Stimulated activated effector memory CD8-positive, alpha-beta T cell treated with anti-CD3 and anti-CD28 coated beads, Interleukin-12 subunit alpha, Interleukin-12 subunit beta, amount 100 ng/mL, for 72 hours (primary cell): ENCODE measurements around the gene CRYGC.

Source experiments
- ATAC-seq: fragments of 150-1000 bp; cut with Tn5 transposase; 2 replicates; pipeline ENCODE4 v1.10.0; 2021
- DNase-seq, 2 donors: peaks; one replicate each; pipeline ENCODE4 v3.0.0; 2021 to 2022; ENCODE audit warnings: low spot score in 2 of 2
- H3K27ac Mint-ChIP-seq: one replicate; pipeline ENCODE4 v1.8.0; 2022; ENCODE audit warnings: mild to moderate bottlenecking, mixed read lengths
- H3K36me3 Mint-ChIP-seq: one replicate; pipeline ENCODE4 v1.8.0; 2022; ENCODE audit warnings: mild to moderate bottlenecking, mixed read lengths
- H3K4me1 Mint-ChIP-seq: one replicate; pipeline ENCODE4 v1.8.0; 2022; ENCODE audit warnings: mixed read lengths
- H3K4me3 Mint-ChIP-seq: one replicate; pipeline ENCODE4 v1.8.0; 2022; ENCODE audit warnings: mild to moderate bottlenecking, mixed read lengths
- H3K9me3 Mint-ChIP-seq: one replicate; pipeline ENCODE4 v1.8.0; 2022; ENCODE audit warnings: mixed read lengths

CRYGC gene

DNA sequence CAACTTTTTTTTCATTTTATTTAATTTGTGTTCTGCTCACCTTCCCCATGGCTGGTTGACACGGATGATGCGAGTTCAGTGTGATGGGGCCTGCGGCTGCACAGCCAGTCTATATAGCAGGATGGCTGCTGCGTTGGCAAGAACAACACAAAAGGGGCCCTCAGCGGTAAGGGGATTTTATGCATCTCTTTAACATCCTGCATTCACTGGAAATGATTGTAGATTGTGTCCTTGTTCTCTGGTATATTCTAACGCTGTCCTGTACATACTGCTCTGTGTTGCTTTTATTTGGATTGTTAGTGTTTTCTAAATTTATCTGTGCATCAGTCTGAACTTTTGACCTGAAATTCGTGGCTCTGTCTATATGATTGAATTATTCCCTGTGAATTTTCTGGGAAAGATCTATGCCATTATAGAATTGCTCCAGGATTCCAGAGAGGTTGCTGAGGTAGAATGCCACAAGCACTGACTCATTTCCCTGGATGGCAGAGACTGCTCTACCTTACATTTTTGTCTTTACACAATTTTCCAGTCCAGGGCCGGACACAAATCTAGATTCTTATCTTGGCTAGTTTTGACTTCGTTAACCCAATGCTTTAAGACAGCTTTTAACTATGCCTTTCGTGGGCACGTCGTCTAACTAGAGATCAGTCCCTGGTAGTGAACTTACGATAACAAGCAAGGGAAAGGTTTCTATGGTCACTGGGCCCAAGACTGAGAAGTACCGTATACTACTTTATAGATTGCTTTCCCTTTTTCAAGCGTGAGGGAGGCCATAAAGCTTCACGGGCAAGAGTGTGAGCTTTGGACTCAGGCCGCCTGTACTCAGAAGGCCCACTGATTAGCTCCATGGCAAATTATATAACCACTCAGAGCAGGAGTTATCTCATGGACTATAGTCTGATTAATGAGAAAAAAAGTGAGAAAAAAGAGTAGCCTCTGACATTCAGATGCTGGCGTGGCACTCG, at the start of gene CRYGC:
Gene CRYGC (minus strand): TSS at position 85 of the 968 bp plus-strand sequence. CDS start 36 bp downstream, at position 49.
- H3K27ac Mint-ChIP-seq, result no peak within 1 kb of the TSS
- H3K9me3 Mint-ChIP-seq, result no peaks in the 10 kb centered on the region
- H3K4me1 Mint-ChIP-seq, result no peaks in the 10 kb centered on the region
- no peak for ATAC-seq
- H3K4me3 Mint-ChIP-seq, result no peak within 1 kb of the TSS
- no peaks in the 10 kb centered on the region for H3K36me3 Mint-ChIP-seq
- no peak for DNase-seq

DNA sequence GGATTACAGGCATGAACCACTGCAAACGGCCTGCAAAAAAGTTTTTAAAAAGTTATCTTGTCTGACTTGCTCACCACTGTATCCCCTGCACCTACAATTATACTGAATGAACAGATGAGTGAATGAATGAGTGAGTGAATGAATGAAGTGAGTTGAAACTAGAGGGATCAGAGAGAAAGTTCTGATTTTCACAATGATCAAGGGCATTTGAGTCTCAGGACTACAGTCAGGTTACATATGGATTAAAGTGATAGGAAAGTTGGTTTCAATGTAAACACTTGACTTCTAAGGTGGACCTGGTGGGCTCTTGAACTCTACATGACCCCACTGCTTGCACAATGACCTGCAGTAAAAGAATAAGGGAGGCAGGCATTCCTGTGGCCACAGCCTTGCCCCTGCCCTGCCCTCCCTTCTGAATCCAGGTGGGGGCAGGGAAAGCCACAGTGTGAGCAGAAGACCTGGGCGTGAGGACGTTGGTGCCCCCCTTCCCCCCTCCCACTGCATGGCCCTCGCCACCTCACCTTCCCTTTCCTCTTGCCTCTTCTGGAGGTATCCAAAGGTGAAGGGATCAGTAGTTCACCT, 49.5 kb upstream of the CRYGC start:
- DNase-seq (no peak), ATAC-seq (no peak)
- Mint-ChIP-seq H3K9me3 (no peaks in the 10 kb centered on the region), H3K27ac (no peak overlapping the region), H3K36me3 (no peaks in the 10 kb centered on the region), H3K4me3 (no peak overlapping the region), H3K4me1 (no peaks in the 10 kb centered on the region)

- no peaks in the 10 kb centered on the region for H3K9me3 Mint-ChIP-seq
- no peak for ATAC-seq
- no peaks in the 10 kb centered on the region for H3K4me1 Mint-ChIP-seq
- no peak overlapping the region for H3K27ac Mint-ChIP-seq
- no peak overlapping the region for H3K4me3 Mint-ChIP-seq
- DNase-seq, result no peak
- H3K36me3 Mint-ChIP-seq, result no peaks in the 10 kb centered on the region
Measured at GRCh38 chr2:208175840-208176153, 46.2 kb upstream of the CRYGC start.

DNA sequence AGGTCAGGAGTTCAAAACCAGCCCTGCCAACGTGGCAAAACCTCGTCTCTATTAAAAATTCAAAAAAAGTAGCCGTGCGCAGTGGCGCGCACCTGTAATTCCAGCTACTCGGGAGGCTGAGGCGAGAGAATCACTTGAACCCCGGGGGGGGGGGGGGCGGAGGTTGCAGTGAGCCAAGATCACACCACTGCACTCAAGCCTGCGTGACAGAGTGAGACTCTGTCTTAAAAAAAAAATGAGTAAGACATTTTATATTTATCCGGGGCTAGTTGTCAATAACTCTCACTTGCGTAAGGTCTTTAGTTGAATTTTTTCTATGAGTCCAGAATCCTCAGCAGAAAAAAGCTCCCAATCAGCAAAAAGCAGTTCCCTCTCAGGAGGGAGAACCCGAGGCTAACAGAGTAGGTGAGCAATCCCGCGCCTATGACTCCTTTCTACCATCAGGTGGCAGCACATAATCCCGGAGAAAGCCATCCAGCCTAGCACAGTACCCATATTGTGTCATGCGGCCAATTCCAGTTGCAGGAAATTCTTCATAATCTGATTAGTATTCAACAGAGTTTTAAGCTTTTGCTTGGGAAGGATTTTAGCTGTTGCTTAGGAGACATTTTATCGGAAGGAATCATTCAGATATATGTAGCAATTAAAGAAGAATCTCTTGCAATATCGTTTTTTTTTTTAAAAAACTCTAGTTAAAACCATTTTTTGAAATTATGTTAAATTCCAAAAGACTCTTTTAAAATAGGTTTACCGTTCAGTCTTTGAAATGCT, 45.6 kb upstream of the CRYGC start:
- Mint-ChIP-seq H3K36me3 (no peaks in the 10 kb centered on the region), H3K4me1 (no peaks in the 10 kb centered on the region), H3K9me3 (no peaks in the 10 kb centered on the region), H3K27ac (no peak overlapping the region), H3K4me3 (no peak overlapping the region)
- ATAC-seq (peak; percentile 94), DNase-seq (peak; percentile 33 to 74)

- DNase-seq (no peak), ATAC-seq (no peak)
- no peaks in the 10 kb centered on the region for H3K9me3 Mint-ChIP-seq
- no peak overlapping the region for H3K4me3 Mint-ChIP-seq
- no peaks in the 10 kb centered on the region for H3K36me3 Mint-ChIP-seq
- H3K4me1 Mint-ChIP-seq, result no peaks in the 10 kb centered on the region
- H3K27ac Mint-ChIP-seq, result no peak overlapping the region
Measured at GRCh38 chr2:208174144-208174543, 44.5 kb upstream of the CRYGC start.

- H3K27ac Mint-ChIP-seq, result no peak overlapping the region
- DNase-seq, result no peak
- no peaks in the 10 kb centered on the region for H3K9me3 Mint-ChIP-seq
Measured at GRCh38 chr2:208172125-208172524, 42.5 kb upstream of the CRYGC start.

GRCh38 chr2:208164951-208165755, 35.5 kb upstream of the CRYGC start:
- no peaks in the 10 kb centered on the region for H3K9me3 Mint-ChIP-seq

More at GRCh38 chr2:208172125-208172524, 42.5 kb upstream of the CRYGC start:
- Mint-ChIP-seq H3K4me3 (no peak overlapping the region), H3K36me3 (no peaks in the 10 kb centered on the region), H3K4me1 (no peaks in the 10 kb centered on the region)
- ATAC-seq, result peak; percentile 22

GRCh38 chr2:208163489-208163888, 33.9 kb upstream of the CRYGC start, which contains the start of gene CRYGA:
Gene CRYGA (minus strand): TSS chr2:208163589. CDS start chr2:208163556, 33 bp downstream.
- Mint-ChIP-seq H3K9me3 (no peaks in the 10 kb centered on the region), H3K4me1 (no peaks in the 10 kb centered on the region), H3K4me3 (no peak within 1 kb of the TSS), H3K36me3 (no peaks in the 10 kb centered on the region), H3K27ac (no peak within 1 kb of the TSS)
- ATAC-seq (no peak), DNase-seq (no peak)

More at GRCh38 chr2:208164951-208165755, 35.5 kb upstream of the CRYGC start:
- Mint-ChIP-seq H3K4me3 (no peak overlapping the region), H3K27ac (no peak overlapping the region), H3K4me1 (no peaks in the 10 kb centered on the region), H3K36me3 (no peaks in the 10 kb centered on the region)
- DNase-seq (no peak), ATAC-seq (no peak)

DNA sequence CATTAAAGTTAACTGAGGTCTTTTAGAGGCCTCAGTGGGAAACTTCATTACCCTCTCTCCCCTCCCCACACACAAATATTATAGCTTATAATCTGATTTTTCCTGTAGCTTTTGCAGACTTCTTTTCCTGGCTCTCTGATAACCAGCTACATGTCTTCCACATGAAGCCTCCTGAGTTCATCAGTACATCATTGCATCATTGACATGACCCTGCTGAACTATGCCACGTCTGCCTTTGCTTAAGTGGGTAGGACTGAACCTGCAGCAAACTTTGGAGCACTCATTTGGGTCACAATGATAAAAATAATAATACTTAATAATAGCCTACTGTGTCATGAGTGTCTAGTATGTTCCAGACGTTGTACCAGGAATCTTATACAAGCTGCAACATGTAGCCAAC, 26.8 kb upstream of the CRYGC start:
- H3K27ac Mint-ChIP-seq, result no peak overlapping the region
- no peaks in the 10 kb centered on the region for H3K36me3 Mint-ChIP-seq
- H3K9me3 Mint-ChIP-seq, result no peaks in the 10 kb centered on the region
- H3K4me3 Mint-ChIP-seq, result no peak overlapping the region
- no peak for ATAC-seq
- no peaks in the 10 kb centered on the region for H3K4me1 Mint-ChIP-seq
- no peak for DNase-seq

DNA sequence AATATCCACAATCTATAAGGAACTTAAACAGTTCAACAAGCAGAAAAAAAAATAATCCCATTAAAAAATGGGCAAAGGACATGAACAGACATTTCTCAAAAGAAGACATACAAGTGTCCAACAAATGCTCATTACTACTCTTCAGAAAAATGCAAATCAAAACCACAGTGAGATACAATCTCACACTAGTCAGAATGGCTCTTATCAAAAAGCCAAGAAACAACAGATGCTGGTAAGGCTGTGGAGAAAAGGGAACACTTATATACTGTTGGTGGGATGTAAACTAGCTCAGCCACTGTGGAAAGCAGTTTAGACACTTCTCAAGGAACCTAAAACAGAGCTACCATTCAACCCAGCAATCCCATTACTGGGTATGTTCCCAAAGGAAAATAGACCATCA, 23.5 kb upstream of the CRYGC start:
- no peak overlapping the region for H3K27ac Mint-ChIP-seq
- H3K36me3 Mint-ChIP-seq, result no peaks in the 10 kb centered on the region
- no peak for DNase-seq
- H3K4me3 Mint-ChIP-seq, result no peak overlapping the region
- no peak for ATAC-seq
- H3K4me1 Mint-ChIP-seq, result no peaks in the 10 kb centered on the region
- H3K9me3 Mint-ChIP-seq, result no peaks in the 10 kb centered on the region

DNA sequence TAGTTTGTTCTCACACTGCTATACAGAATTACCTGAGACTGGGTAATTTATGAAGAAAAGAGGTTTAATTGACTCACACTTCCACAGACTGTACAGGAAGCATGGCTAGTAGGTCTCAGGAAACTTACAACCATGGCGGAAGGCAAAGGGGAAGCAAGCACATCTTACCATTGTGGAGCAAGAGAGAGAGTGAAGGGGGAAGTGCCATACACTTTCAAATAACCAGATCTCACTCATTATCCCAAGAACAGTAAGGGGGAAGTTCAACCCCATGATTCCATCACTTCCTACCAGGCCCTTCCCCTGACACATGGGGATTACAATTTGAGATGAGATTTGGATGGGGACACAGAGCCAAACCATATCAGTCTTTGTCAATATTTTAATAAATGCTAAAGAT, 21.3 kb upstream of the CRYGC start:
- no peak for DNase-seq
- H3K4me3 Mint-ChIP-seq, result no peak overlapping the region
- H3K9me3 Mint-ChIP-seq, result no peaks in the 10 kb centered on the region
- no peak overlapping the region for H3K27ac Mint-ChIP-seq
- H3K36me3 Mint-ChIP-seq, result no peaks in the 10 kb centered on the region
- no peaks in the 10 kb centered on the region for H3K4me1 Mint-ChIP-seq
- ATAC-seq, result no peak

DNA sequence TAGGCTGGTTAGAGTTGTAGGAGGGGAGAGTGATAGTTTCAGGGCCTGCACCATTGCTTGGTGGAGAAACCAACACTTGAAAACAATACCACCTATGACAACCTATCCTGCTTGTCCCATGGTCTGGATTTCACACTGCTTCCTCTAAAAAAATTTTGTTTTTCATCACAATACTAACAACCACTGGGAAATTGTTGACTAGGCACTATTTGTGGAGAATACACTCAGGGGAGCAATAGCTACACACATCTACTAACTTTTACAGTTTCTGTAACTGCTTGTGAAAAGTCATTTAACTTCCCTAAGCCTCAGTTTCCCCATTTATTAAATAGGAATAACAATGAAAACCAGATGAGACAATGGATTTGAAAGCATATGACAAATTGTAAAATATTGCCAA, 20.5 kb upstream of the CRYGC start:
- Mint-ChIP-seq H3K4me3 (no peak overlapping the region), H3K27ac (no peak overlapping the region), H3K4me1 (no peaks in the 10 kb centered on the region), H3K36me3 (no peaks in the 10 kb centered on the region), H3K9me3 (no peaks in the 10 kb centered on the region)
- DNase-seq (no peak), ATAC-seq (no peak)

- Mint-ChIP-seq H3K4me3 (no peak overlapping the region), H3K27ac (no peak overlapping the region), H3K4me1 (no peaks in the 10 kb centered on the region), H3K9me3 (no peaks in the 10 kb centered on the region), H3K36me3 (no peaks in the 10 kb centered on the region)
- no peak for ATAC-seq
- no peak for DNase-seq
Measured at GRCh38 chr2:208148803-208149202, 19.2 kb upstream of the CRYGC start.

DNA sequence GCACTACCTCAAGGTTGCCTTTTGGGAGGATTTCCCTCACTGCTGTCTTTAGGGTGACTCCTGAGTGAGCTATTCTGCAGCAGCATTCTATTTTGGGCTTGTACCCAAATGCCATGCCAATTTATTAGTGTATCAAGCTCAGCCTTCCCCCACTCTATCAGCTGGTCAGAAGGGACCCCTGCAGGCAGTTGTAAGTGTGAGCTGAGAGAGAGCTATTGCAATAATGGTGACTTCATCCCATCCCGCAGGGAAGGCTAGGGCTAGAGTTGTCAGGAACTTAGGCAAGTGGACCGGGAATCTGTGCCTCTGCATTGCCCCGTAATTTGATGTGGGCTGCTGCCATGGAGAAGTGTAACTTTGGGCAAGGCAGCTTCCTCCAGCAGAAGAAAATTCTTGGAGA, 18.1 kb upstream of the CRYGC start:
- H3K36me3 Mint-ChIP-seq, result no peaks in the 10 kb centered on the region
- no peaks in the 10 kb centered on the region for H3K9me3 Mint-ChIP-seq
- DNase-seq (no peak), ATAC-seq (no peak)
- H3K4me1 Mint-ChIP-seq, result no peaks in the 10 kb centered on the region
- no peak overlapping the region for H3K4me3 Mint-ChIP-seq
- no peak overlapping the region for H3K27ac Mint-ChIP-seq

- Mint-ChIP-seq H3K36me3 (no peaks in the 10 kb centered on the region), H3K4me3 (no peak overlapping the region), H3K4me1 (no peaks in the 10 kb centered on the region), H3K9me3 (no peaks in the 10 kb centered on the region), H3K27ac (no peak overlapping the region)
- ATAC-seq (peak; percentile 11), DNase-seq (no peak)
Measured at GRCh38 chr2:208147008-208147407, 17.4 kb upstream of the CRYGC start.
